Epithelial cell of prostate (primary cell): ENCODE data around the gene NOP9.
"Not testable (repeated sequence)": the region's sequence is repeated elsewhere in the genome, so short reads cannot be mapped to it uniquely, and the experiment has no call there.

Source experiments
- DNase-seq: peaks from one replicate; pipeline ENCODE4 v3.0.0-alpha.2; 2011; ENCODE audit warnings: low read depth, low spot score
- H3K27ac ChIP-seq: fragments of 450-650 bp; 2 replicates; pipeline ENCODE4 v1.5.1; 2017; ENCODE audit warnings: mild to moderate bottlenecking

Gene NOP9

GRCh38 chr14:24340606-24341005, 41.0 kb downstream of the NOP9 start:
- DNase-seq: no peak
- no peak overlapping the region for H3K27ac ChIP-seq

DNA sequence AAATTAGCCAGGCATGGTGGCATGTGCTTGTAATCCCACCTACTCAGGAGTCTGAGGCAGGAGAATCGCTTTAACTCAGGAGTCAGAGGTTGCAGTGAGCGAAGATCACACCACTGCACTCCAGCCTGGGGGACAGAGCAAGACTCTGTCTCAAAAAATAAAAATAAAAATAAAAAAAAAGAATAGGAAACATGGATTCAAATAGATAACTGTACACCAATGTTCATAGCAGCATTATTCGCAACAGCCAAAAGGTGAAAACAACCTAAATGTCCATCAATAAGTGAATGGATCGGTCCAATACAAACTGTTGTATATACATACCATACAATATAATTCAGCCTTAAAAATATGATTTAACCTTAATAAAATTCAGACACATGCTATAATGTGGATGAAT, 43.2 kb downstream of the NOP9 start:
- DNase-seq: no peak
- no peak overlapping the region for H3K27ac ChIP-seq

DNA sequence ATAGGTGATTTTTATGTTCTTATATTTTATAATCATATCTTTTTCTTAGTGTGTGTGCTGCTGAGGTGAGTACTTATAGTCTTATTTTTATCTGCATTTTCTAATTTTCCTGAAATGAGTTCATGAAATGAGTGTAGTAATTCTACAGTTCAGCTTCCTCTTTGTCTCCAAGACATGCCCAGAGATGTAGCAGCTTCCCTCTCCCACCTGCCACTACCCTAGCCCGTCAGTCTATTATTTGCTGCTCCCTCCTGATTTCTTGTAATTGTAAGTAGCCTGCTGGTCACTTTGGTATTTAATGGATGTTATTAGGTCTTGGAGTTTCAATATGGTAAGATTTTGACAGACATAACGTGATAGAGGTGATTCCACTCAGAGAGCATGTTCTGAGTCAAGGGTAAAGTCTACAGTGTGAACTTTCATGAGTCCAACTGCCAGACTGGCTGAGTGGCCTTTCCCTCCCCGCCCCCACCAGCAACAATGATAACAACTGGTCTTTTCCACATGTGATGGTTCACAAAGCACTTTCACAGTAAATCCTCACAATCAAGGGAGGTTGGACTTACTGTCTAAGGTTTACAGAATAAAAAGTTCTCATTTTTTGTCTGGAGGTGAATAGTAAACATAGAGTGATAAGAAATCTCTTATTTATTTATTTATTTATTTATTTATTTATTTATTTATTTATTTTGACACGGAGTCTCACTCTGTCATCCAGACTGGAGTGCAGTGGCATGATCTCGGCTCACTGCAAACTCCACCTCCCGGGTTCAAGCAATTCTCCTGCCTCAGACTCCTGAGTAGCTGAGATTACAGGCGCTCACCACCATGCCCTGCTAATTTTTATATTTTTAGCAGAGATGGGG, 44.4 kb downstream of the NOP9 start:
- DNase-seq: no peak
- no peak overlapping the region for H3K27ac ChIP-seq

DNA sequence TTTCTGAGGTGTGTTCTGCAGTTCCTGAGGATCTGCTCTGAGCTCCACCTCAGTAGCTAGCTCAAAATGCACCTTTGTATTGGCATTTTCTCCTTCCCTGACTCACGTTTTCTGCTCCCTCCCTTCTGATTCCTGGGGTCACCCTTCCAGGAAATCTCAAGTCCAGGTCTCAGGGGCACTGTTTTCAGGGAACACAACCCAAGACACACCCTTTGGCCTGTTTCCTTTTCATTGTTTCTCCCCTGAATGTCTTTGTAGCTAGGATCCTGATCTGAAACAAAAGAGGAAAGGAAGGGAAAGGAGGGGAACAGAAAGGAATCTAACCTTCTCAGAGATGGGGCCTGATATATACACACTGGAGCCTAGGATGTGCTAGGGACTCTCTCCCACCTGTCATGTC, 47.5 kb downstream of the NOP9 start:
- DNase-seq: no peak
- H3K27ac ChIP-seq: no peak overlapping the region

DNA sequence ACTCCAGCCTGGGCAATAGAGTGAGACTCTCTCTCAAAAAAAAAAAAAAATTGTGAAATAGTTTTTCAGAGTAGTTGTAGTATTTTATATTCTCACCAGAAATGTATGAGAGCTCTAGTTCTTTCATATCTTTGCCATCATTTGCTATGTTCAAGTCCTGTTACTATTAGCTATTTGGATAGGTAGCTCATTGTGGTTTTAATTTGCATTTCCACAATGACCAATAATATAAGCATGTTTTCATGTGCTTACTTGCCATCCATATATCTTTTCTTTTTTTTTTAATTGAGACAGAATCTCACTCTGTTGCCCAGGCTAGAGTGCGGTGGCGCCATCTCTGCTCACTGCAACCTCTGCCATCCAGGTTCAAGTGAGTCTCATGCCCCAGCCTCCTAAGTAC, 48.5 kb downstream of the NOP9 start:
- DNase-seq: no peak

DNA sequence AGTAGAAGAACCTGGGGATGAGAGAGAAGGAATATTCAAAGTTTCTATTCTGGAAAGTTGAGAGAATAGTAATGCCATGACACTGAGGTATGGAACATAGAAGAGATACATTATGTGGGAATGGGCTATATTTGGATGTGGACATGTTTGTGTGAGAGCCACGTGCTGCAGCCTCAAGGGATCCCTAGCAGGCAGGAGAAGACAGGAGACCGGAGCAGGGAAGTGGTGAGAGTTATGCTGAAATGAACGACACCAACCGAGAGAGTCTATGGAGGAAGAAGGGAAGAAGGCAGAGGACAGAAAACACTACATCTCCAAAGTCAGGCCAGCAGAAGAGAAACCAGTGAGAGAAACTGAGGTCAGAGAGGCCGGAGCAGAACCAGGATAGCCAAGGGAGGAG, 50.1 kb downstream of the NOP9 start:
- no peak overlapping the region for H3K27ac ChIP-seq

More for the DNA sequence above, 48.5 kb downstream of the NOP9 start:
- no peak overlapping the region for H3K27ac ChIP-seq

GRCh38 chr14:24351517-24351916, 51.9 kb downstream of the NOP9 start:
- DNase-seq: no peak
- no peak overlapping the region for H3K27ac ChIP-seq

More for the DNA sequence above, 50.1 kb downstream of the NOP9 start:
- no peak for DNase-seq

- H3K27ac ChIP-seq: peak overlapping the region; percentile 66
- no peak for DNase-seq
Measured at GRCh38 chr14:24353559-24354481, 54.2 kb downstream of the NOP9 start.

DNA sequence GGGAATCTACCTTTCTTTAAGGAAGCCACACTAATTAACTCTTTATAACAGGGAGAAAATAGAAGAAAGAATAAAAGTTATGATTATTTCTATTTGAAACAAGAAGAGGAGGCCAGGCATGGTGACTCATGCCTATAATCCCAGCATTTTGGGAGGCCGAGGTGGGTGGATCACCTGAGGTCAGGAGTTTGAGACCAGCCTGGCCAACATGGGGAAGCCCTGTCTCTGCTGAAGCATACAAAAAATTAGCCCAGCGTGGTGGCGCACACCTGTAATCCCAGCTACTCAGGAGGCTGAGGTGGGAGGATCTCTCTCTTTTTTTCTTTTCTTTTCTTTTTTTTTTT, 54.8 kb downstream of the NOP9 start:
- peak overlapping the region; percentile 66 for H3K27ac ChIP-seq
- not testable (repeated sequence) for DNase-seq

GRCh38 chr14:24355009-24355408, 55.4 kb downstream of the NOP9 start:
- peak overlapping the region; percentile 66 for H3K27ac ChIP-seq
- DNase-seq: no peak

DNA sequence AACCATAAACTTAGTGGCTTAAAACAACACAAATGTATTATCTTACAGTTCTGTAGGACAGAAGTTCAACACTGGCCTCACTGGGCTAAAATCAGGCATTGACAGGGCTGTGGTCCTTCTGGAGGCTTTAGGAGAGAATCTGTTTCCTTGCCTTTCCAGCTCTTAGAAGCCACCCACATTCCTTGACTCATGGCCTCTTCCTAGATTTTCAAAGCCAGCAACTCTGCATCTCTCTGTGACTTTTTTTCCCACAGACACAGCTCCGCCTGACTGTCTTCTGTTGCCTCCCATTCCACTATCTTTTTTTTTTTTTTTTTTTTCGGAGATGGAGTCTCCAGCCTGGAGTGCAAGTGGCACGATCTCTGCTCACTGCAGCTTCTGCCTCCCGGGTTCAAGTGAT, 56.6 kb downstream of the NOP9 start:
- no peak overlapping the region for H3K27ac ChIP-seq
- DNase-seq: no peak
